GM12878 (cell line): ENCODE data around the gene CCDC169. TPM values are rescaled to one million over a fixed set of nuclear protein-coding genes. Genes with fewer than 3 reads are reported as not detected.

Experiments
- ATAC-seq: fragments of 200-7000 bp; cut with Tn5 transposase; 3 replicates; pipeline ENCODE4 v1.9.1; 2020; ENCODE audit warnings: mild to moderate bottlenecking, moderate library complexity
- BruUV-seq: library from RNA; stranded (reverse); fragments of 400-500 nt; replicated peaks from 2 replicates; lab custom pipeline; 2021; lab: Mats Ljungman, UMichigan
- CTCF ChIA-PET: fragments of 300-600 bp; sonication (Branson Sonifier 250); formaldehyde crosslinking; extraction: SDS; loops from one replicate; lab custom pipeline; 2021; ENCODE audit warnings: inconsistent platforms; lab: Yijun Ruan, JAX
- POLR2A ChIA-PET: fragments of 350-600 bp; formaldehyde crosslinking; extraction: SDS; loops from one replicate; lab custom pipeline; 2021; ENCODE audit warnings: inconsistent platforms; lab: Charles Lee
- RAD21 ChIA-PET: fragments of 300-600 bp; sonication (Branson Sonifier 250); formaldehyde crosslinking; loops from one replicate; lab custom pipeline; 2023; ENCODE audit warnings: antibody characterized with exemption; ENCODE audit not compliant: unreplicated experiment; lab: Charles Lee
- SMC1A ChIA-PET: fragments of 300-600 bp; sonication (Branson Sonifier 250); formaldehyde crosslinking; loops from one replicate; lab custom pipeline; 2023; ENCODE audit not compliant: unreplicated experiment, uncharacterized antibody; lab: Charles Lee
- DNase-seq: peaks from one replicate; pipeline ENCODE4 v3.0.0-alpha.2; 2011; ENCODE audit warnings: low read depth, low spot score
- FAIRE-seq: peaks from 3 replicates; lab custom pipeline; 2011; peaks lifted over from hg19 to GRCh38; lab: Jason Lieb, UNC
- H2AFZ ChIP-seq: 2 replicates; pipeline ENCODE4 v1.6.0; 2011; ENCODE audit warnings: low read depth, low read length, control low read depth; ENCODE audit not compliant: control insufficient read depth
- H3K27ac ChIP-seq: 2 replicates; pipeline ENCODE4 v1.5.1; 2011; ENCODE audit warnings: control low read depth; ENCODE audit not compliant: control insufficient read depth, insufficient read depth
- H3K27me3 ChIP-seq, 2 experiments: replicated peaks in 1 of 2; 2 replicates each; pipeline versions ENCODE4 v1.6.0 to v1.6.1; 2011; ENCODE audit warnings: low read length in 1 of 2; ENCODE audit not compliant: control insufficient read depth in 2 of 2, insufficient read depth in 2 of 2
- H3K36me3 ChIP-seq, 2 experiments: 2 replicates each; pipeline ENCODE4 v1.5.1; 2011; ENCODE audit warnings: low read length in 1 of 2; ENCODE audit not compliant: control insufficient read depth in 2 of 2, insufficient read depth in 2 of 2
- H3K4me1 ChIP-seq: 2 replicates; pipeline ENCODE4 v1.6.1; 2011; ENCODE audit warnings: mild to moderate bottlenecking, low read length, moderate library complexity, mixed read lengths; ENCODE audit not compliant: control insufficient read depth, insufficient read depth
- H3K4me2 ChIP-seq: 2 replicates; pipeline ENCODE4 v1.6.0; 2011; ENCODE audit warnings: control low read depth; ENCODE audit not compliant: control insufficient read depth, insufficient read depth
- H3K4me3 ChIP-seq: fragments of 200-600 bp; sonication (generic); 2 replicates; pipeline ENCODE4 v1.5.1; 2016
- H3K79me2 ChIP-seq: 2 replicates; pipeline ENCODE4 v1.6.0; 2011; ENCODE audit warnings: low read length; ENCODE audit not compliant: control insufficient read depth, insufficient read depth
- H3K9ac ChIP-seq: 2 replicates; pipeline ENCODE4 v1.8.0; 2011; ENCODE audit warnings: low read length, control low read depth, mixed read lengths; ENCODE audit not compliant: control insufficient read depth, insufficient read depth
- H3K9me3 ChIP-seq: replicated peaks from 3 replicates; pipeline ENCODE4 v1.5.1; 2011; ENCODE audit warnings: mild to moderate bottlenecking, low read length; ENCODE audit not compliant: control insufficient read depth, insufficient read depth
- H4K20me1 ChIP-seq: 2 replicates; pipeline ENCODE4 v1.6.0; 2011; ENCODE audit not compliant: control insufficient read depth, insufficient read depth
- BCL3 ChIP-seq: IDR thresholded peaks from 2 replicates; pipeline ENCODE4 v1.6.1; 2011; ENCODE audit warnings: borderline replicate concordance, low read depth, mild to moderate bottlenecking, moderate library complexity, low read length; ENCODE audit not compliant: insufficient read depth, poor library complexity, severe bottlenecking
- CHD1 ChIP-seq: IDR thresholded peaks from 2 replicates; pipeline ENCODE4 v1.6.1; 2012; ENCODE audit warnings: low read depth, low read length, improper control_type of control experiment
- FOXM1 ChIP-seq: IDR thresholded peaks from 2 replicates; pipeline ENCODE4 v1.6.1; 2012; ENCODE audit warnings: low read depth, mild to moderate bottlenecking, inconsistent platforms, low read length, moderate library complexity
- LARP7 ChIP-seq: fragments of 450-650 bp; IDR thresholded peaks from 2 replicates; pipeline ENCODE4 v1.6.1; 2017; ENCODE audit warnings: mild to moderate bottlenecking
- MLLT1 ChIP-seq: fragments of 450-650 bp; IDR thresholded peaks from 2 replicates; pipeline ENCODE4 v1.6.1; 2016; ENCODE audit warnings: mild to moderate bottlenecking
- MYB ChIP-seq: fragments of 150-350 bp; IDR thresholded peaks from 2 replicates; pipeline ENCODE4 v1.6.1; 2014; ENCODE audit warnings: mild to moderate bottlenecking, low read depth, low read length, borderline replicate concordance
- SIN3A ChIP-seq: IDR thresholded peaks from 2 replicates; pipeline ENCODE4 v1.6.1; 2012; ENCODE audit warnings: low read depth, low read length, improper control_type of control experiment
- ZNF622 ChIP-seq: fragments of 450-650 bp; IDR thresholded peaks from 2 replicates; pipeline ENCODE4 v1.6.1; 2017; ENCODE audit warnings: mild to moderate bottlenecking, inconsistent platforms
- WGBS: methylation state at CpG from one replicate; pipeline ENCODE4 v1.1.6; 2016; ENCODE audit warnings: low lambda C conversion rate; ENCODE audit not compliant: insufficient replicate concordance, insufficient coverage; ENCODE audit errors: missing lambda C conversion rate; 5-methylcytosine and 5-hydroxymethylcytosine counted together
- in situ Hi-C: fragments of 300-500 bp; cut with MboI; formaldehyde crosslinking; loops from 9 replicates; pipeline ENCODE4 v1.14.3; 2018; ENCODE audit warnings: mixed read lengths
- intact Hi-C: fragments of 100-400 bp; cut with micrococcal nuclease; formaldehyde crosslinking; loops from one replicate; pipeline ENCODE4 v1.14.2; 2022; ENCODE audit not compliant: unreplicated experiment
- polyA plus RNA-seq, 11 experiments: library from polyadenylated mRNA; depleted of rRNA in 4 of 11; unstranded in 6 of 11; stranded (reverse) in 5 of 11; fragments of >200 nt; fragmentation: Nextera tagmentation in 4 of 11; fragmentation: Illumina TruSeq in 1 of 11; extraction: Ambion mirVana in 4 of 11; extraction: Trizol in 1 of 11; gene quantifications; 1 replicate in 1 of 11; 2 replicates in 10 of 11; pipeline versions ENCODE4 v1.2.1 to v1.2.3, GENCODE V29; 2011 to 2016; ENCODE audit warnings: inconsistent platforms in 2 of 11, missing spikeins in 2 of 11, low read depth in 1 of 11
- total RNA-seq, 4 experiments: library from RNA; depleted of rRNA in 3 of 4; stranded (reverse); fragments of >200 nt in 3 of 4; fragmentation: Illumina TruSeq in 1 of 4; extraction: Trizol in 1 of 4; gene quantifications; 2 replicates each; pipeline versions ENCODE4 v1.2.1 to v1.2.3, GENCODE V29; 2013 to 2021

The CCDC169 gene
- total and polyA plus RNA-seq, 10 of the 15 experiments (the other 5 are each of a cell fraction or from before 2014, with no cell fraction given), result 0.13 to 1.4 (median 0.24) TPM; not detected in 4

GRCh38 chr13:36344173-36344572 lies 46.6 kb upstream of the CCDC169 start (continued):
- no peak for TF ChIP-seq CHD1
- TF ChIP-seq ZNF622, result no peak
- TF ChIP-seq FOXM1, result no peak
- TF ChIP-seq SIN3A, result no peak

- POLR2A ChIA-PET, result interaction anchor here (0.7 to 1.7 kb wide), 6 partner anchors 9 to 362 kb away, joined by 4 to 6 read pairs (median 4); no protein-coding TSS in a partner anchor
- TF ChIP-seq LARP7 (no peak), MLLT1 (0 out of 2 replicates have a peak, but pooled peaks have one; percentile 72), BCL3 (no peak), MYB (no peak)
- CTCF ChIA-PET, result interaction anchor here (0.6 to 8.5 kb wide), 10 partner anchors 9 to 606 kb away, joined by 3 to 94 read pairs (median 4); no protein-coding TSS in a partner anchor
- 52% methylated on average over 3 of the region's 3 CpGs for WGBS
- no TSS peak for BruUV-seq
- FAIRE-seq (no peak), DNase-seq (no peak), ATAC-seq (no peak)
- intact Hi-C loops (no loop called here), in situ Hi-C loops (no loop called here)
- H3K27me3 ChIP-seq, result 0 out of 4 replicates have a peak, but pooled peaks cover 0 to 3% of the 10 kb centered on the region in 2 experiments
- no peaks in the 10 kb centered on the region; the same call in 1 of the 2 replicates for H3K79me2 ChIP-seq
- H3K4me3 ChIP-seq, result no peak overlapping the region
- no peak overlapping the region for H3K4me2 ChIP-seq
- H3K9ac ChIP-seq, result no peak overlapping the region
- H3K36me3 ChIP-seq, result no peaks in the 10 kb centered on the region
- no peaks in the 10 kb centered on the region for H4K20me1 ChIP-seq
- H3K27ac ChIP-seq, result no peak overlapping the region
- H2AFZ ChIP-seq, result no peak overlapping the region
- H3K9me3 ChIP-seq, result no peaks in the 10 kb centered on the region; the same call in 2 of the 3 replicates
- SMC1A ChIA-PET, result interaction anchor here (0.6 to 2.7 kb wide), 10 partner anchors 9 to 392 kb away, joined by 3 to 21 read pairs (median 4); no protein-coding TSS in a partner anchor
- no peaks in the 10 kb centered on the region for H3K4me1 ChIP-seq
- RAD21 ChIA-PET, result interaction anchor here (0.6 to 8.6 kb wide), 8 partner anchors 12 to 656 kb away, joined by 3 to 67 read pairs (median 4); no protein-coding TSS in a partner anchor
Observed at GRCh38 chr13:36343766-36344165, 46.2 kb upstream of the CCDC169 start.
